GM21515 (cell line): ENCODE results near the gene ABI3.

Source experiments
- ATAC-seq: cut with Tn5 transposase; IDR thresholded peaks from one replicate; pipeline ENCODE4 v1.9.1; 2021; ENCODE audit not compliant: unreplicated experiment

ABI3 gene

GRCh38 chr17:49197346-49197998 lies 13.0 kb upstream of the ABI3 start:
- ATAC-seq, result no peak

- ATAC-seq, result no peak
These were observed 12.3 kb upstream of the ABI3 start for GRCh38 chr17:49198211-49198610.

- no peak for ATAC-seq
These were observed 10.0 kb upstream of the ABI3 start for GRCh38 chr17:49200423-49201083.

- no peak for ATAC-seq
These were observed 9.0 kb upstream of the ABI3 start for GRCh38 chr17:49201481-49201927.

- ATAC-seq, result no peak
These were observed 6.7 kb upstream of the ABI3 start for GRCh38 chr17:49203796-49204195.

GRCh38 chr17:49204516-49204915 lies 6.0 kb upstream of the ABI3 start:
- ATAC-seq, result no peak

- no peak for ATAC-seq
These were observed 1.4 kb upstream of the ABI3 start for GRCh38 chr17:49209061-49209571.

- no peak for ATAC-seq
These were observed 2.9 kb downstream of the ABI3 start for GRCh38 chr17:49213399-49213798.

- ATAC-seq, result no peak
These were observed 3.3 kb downstream of the ABI3 start for GRCh38 chr17:49213847-49214246.

- ATAC-seq, result no peak
These were observed 4.3 kb downstream of the ABI3 start for GRCh38 chr17:49214676-49215360.

- no peak for ATAC-seq
These were observed 6.0 kb downstream of the ABI3 start for GRCh38 chr17:49216482-49216881.

- ATAC-seq, result no peak
These were observed 6.6 kb downstream of the ABI3 start for GRCh38 chr17:49216953-49217650.

- peak; percentile 45 for ATAC-seq
These were observed 7.3 kb downstream of the ABI3 start for GRCh38 chr17:49217651-49218413.

GRCh38 chr17:49218941-49219913 lies 8.7 kb downstream of the ABI3 start:
- no peak for ATAC-seq

- no peak for ATAC-seq
These were observed 9.5 kb downstream of the ABI3 start for GRCh38 chr17:49219987-49220386.

- ATAC-seq, result no peak
These were observed 12.6 kb downstream of the ABI3 start for GRCh38 chr17:49223168-49223516.

- no peak for ATAC-seq
These were observed 13.2 kb downstream of the ABI3 start for GRCh38 chr17:49223517-49224197.

GRCh38 chr17:49224198-49224996 lies 13.9 kb downstream of the ABI3 start:
- no peak for ATAC-seq
